AG04450 (cell line): ENCODE measurements around the gene RGS16. TPM values are rescaled to one million over a fixed set of nuclear protein-coding genes. Genes with fewer than 3 reads are reported as not detected.

Source experiments
- CTCF ChIA-PET: fragments of 300-600, 350-600 bp; formaldehyde crosslinking; extraction: SDS; loops from one replicate; lab custom pipeline; 2022; ENCODE audit warnings: antibody characterized with exemption, inconsistent platforms; lab: Charles Lee
- POLR2A ChIA-PET: fragments of 350-600 bp; formaldehyde crosslinking; extraction: SDS; loops from one replicate; lab custom pipeline; 2021; ENCODE audit warnings: antibody characterized with exemption, inconsistent platforms; lab: Yijun Ruan, JAX
- DNase-seq: peaks from one replicate; pipeline ENCODE4 v3.0.0-alpha.2; 2011; ENCODE audit warnings: low read depth, low spot score
- H3K27ac ChIP-seq: one replicate; pipeline ENCODE4 v1.5.1; 2012; ENCODE audit warnings: low read depth, low read length, control low read depth
- H3K27me3 ChIP-seq: one replicate; pipeline ENCODE4 v1.6.0; 2012; ENCODE audit warnings: low read length; ENCODE audit not compliant: control insufficient read depth, insufficient read depth
- H3K4me3 ChIP-seq: 2 replicates; pipeline ENCODE4 v1.5.1; 2011; ENCODE audit warnings: mild to moderate bottlenecking, low read depth, low read length, control low read depth
- H3K9me3 ChIP-seq: 2 replicates; pipeline ENCODE4 v1.5.1; 2012; ENCODE audit warnings: low read length; ENCODE audit not compliant: control insufficient read depth, insufficient read depth
- polyA plus RNA-seq: library from polyadenylated mRNA; depleted of rRNA; stranded (reverse); fragments of >200 nt; gene quantifications from 2 replicates; pipeline ENCODE4 v1.2.3, GENCODE V29; 2011
- TF ChIP-seq, protein P1 (sequence below): IDR thresholded peaks from 2 replicates; pipeline ENCODE4 v1.5.1; 2011; ENCODE audit warnings: low read depth, low read length, control low read depth, inconsistent platforms

The RGS16 gene
- polyA plus RNA-seq, 1 experiment = 0.10 TPM

DNA sequence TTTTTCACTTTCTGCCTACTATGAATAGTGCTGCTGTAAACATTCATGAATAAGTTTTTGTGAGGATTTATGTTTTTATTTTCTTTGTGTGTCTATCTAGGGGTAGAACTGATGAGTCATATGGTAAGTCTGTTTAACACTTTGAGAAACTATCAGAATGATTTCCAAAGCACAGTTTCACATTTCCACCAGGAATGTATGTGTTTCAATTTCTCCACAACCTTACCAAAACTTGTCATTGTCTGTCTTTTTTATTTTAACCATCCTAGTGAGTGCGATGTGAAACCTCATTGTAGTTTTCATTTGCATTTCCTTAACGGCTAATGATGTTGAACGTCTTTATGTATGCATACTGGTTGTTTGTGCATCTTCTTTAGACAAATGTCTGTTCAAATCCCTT, 38.7 kb downstream of the RGS16 start:
- ChIA-PET POLR2A (no interaction called here), CTCF (no interaction called here)
- no peak for DNase-seq

DNA sequence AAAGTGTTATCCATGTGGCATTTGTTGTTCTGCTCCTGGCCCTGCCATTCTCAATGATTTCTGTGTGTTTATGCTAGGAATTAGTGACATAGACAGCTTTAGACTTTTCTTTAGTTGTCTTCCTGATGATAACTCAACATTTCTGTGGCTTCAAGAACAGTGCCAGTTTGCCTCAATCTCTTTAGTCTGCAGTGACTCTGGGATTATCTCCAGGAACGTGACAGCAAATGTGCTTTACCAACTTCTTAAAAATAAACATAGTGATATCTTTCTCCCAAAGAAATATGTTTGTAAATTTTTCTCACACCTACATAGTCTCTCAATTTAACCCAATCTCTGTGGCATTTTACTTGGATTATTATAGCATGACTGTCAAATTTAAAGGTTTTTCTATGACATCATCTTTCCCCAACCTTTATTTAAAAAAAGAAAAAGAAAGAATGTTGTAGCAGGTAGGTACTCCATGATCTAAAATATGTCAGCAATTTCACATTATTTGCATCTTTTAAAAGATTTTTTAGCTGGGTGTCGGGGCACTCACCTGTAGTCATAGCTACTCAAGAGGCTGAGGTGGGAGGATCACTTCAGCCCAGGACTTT, 39.7 kb downstream of the RGS16 start:
- TF ChIP-seq, protein P1, sequence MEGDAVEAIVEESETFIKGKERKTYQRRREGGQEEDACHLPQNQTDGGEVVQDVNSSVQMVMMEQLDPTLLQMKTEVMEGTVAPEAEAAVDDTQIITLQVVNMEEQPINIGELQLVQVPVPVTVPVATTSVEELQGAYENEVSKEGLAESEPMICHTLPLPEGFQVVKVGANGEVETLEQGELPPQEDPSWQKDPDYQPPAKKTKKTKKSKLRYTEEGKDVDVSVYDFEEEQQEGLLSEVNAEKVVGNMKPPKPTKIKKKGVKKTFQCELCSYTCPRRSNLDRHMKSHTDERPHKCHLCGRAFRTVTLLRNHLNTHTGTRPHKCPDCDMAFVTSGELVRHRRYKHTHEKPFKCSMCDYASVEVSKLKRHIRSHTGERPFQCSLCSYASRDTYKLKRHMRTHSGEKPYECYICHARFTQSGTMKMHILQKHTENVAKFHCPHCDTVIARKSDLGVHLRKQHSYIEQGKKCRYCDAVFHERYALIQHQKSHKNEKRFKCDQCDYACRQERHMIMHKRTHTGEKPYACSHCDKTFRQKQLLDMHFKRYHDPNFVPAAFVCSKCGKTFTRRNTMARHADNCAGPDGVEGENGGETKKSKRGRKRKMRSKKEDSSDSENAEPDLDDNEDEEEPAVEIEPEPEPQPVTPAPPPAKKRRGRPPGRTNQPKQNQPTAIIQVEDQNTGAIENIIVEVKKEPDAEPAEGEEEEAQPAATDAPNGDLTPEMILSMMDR = no peak
- peaks cover 2% of the 10 kb centered on the region for H3K27me3 ChIP-seq
- H3K4me3 ChIP-seq = no peak overlapping the region
- DNase-seq = no peak
- POLR2A ChIA-PET = no interaction called here
- CTCF ChIA-PET = interaction anchor here (0.9 kb wide), 1 partner anchor 32 kb away, joined by 3 read pairs; no protein-coding TSS in a partner anchor
- H3K27ac ChIP-seq = no peak overlapping the region
- H3K9me3 ChIP-seq = no peaks in the 10 kb centered on the region

More for the DNA sequence above, 38.7 kb downstream of the RGS16 start:
- TF ChIP-seq, protein P1 = no peak
- no peaks in the 10 kb centered on the region for H3K9me3 ChIP-seq
- H3K27ac ChIP-seq = no peak overlapping the region
- no peak overlapping the region for H3K4me3 ChIP-seq
- H3K27me3 ChIP-seq = no peaks in the 10 kb centered on the region

DNA sequence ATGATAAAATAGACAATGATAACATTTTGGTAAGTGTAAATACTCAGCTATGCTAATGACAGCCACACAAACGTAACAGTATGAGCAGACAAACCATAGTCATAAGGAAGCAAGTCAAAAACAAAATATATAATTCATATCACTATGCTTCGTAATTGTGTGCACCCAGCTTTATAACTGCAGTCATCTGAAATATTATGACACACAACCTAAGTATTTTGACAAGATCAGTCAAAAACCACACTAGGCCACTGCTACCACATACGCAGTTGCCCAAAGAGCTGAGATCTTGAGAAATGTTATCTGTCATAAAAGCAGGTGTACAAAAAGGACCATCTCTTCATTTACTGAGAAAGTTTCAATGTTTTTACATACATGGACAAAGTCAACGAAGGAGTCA, 41.1 kb downstream of the RGS16 start:
- no peaks in the 10 kb centered on the region for H3K9me3 ChIP-seq
- H3K27me3 ChIP-seq = peaks cover 5% of the 10 kb centered on the region
- POLR2A ChIA-PET = no interaction called here
- H3K27ac ChIP-seq = no peak overlapping the region
- DNase-seq = no peak
- H3K4me3 ChIP-seq = no peak overlapping the region
- CTCF ChIA-PET = no interaction called here
- TF ChIP-seq, protein P1 = no peak

DNA sequence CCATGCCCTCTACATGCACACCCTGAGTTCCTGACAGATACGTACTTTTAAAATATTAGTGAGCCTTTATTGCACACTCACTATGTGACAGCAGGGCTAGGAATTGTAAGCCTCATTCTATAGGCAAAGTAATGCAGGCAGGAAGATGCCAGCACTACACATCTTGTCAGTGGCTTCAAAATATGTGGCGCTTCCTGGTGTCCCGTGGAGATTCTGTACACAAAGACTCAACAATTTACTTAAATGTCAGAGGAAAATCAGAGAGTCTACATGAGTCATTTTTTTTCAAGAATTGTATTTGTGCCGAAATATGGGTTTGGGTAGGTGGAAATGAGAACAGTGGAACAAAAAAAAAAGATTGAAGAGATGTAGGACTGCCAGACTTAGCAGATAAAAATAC, 42.7 kb downstream of the RGS16 start:
- ChIA-PET CTCF (interaction anchor here (1.1 kb wide), 1 partner anchor 34 kb away, joined by 3 read pairs; no protein-coding TSS in a partner anchor), POLR2A (no interaction called here)
- DNase-seq = no peak

DNA sequence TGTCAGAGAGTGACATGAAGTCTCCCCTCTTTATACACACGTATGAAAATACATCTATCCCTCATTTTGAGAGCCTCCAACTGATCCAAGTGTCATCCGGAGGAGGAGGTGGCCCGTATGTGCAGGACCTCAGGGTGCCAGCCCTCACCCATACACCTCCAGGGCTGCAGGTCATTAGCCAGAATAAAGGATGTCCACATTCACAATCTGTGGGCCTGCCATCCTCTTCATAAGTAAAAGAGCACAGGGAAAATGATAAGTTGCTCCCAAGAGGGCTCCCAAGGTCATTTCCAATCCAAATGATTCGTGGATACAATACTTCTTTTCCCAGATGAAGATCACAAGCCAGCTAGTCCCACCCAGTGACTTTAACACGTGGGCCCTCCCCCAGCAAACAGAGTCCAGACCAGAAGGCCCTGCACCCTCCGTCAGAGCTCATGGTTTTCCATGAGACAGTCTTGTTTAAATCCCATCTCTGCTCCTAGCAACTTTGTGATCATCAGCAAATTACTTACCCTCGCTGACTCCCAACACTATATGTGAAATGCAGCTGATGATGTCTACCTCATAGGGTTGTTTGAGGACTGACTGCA, 43.7 kb downstream of the RGS16 start:
- CTCF ChIA-PET = no interaction called here
- no peak for DNase-seq
- Histone ChIP-seq H3K4me3 (no peak overlapping the region), H3K27ac (no peak overlapping the region), H3K9me3 (no peaks in the 10 kb centered on the region), H3K27me3 (peaks cover 10% of the 10 kb centered on the region)
- POLR2A ChIA-PET = no interaction called here
- TF ChIP-seq, protein P1 = no peak

More for the DNA sequence above, 42.7 kb downstream of the RGS16 start:
- H3K27me3 ChIP-seq = peaks cover 10% of the 10 kb centered on the region
- H3K4me3 ChIP-seq = no peak overlapping the region
- H3K9me3 ChIP-seq = no peaks in the 10 kb centered on the region
- TF ChIP-seq, protein P1 = no peak
- no peak overlapping the region for H3K27ac ChIP-seq
